GM12875 (cell line): ENCODE results near the gene ASPG.
"Not testable (repeated sequence)": the region's sequence is repeated elsewhere in the genome, so short reads cannot be mapped to it uniquely, and the experiment has no call there.

Source experiments
- H3K4me3 ChIP-seq: one replicate; pipeline ENCODE4 v1.5.1; 2011; ENCODE audit warnings: low read depth, low read length, control low read depth
- TF ChIP-seq, protein P1 (sequence below): IDR thresholded peaks from 2 replicates; pipeline ENCODE4 v1.5.1; 2011; ENCODE audit warnings: low read depth, mild to moderate bottlenecking, control low read depth, inconsistent platforms, low read length, moderate library complexity, borderline replicate concordance; ENCODE audit not compliant: insufficient read depth

ASPG gene

GRCh38 chr14:104151566-104152245 lies 66.2 kb downstream of the ASPG start:
- TF ChIP-seq, protein P1, sequence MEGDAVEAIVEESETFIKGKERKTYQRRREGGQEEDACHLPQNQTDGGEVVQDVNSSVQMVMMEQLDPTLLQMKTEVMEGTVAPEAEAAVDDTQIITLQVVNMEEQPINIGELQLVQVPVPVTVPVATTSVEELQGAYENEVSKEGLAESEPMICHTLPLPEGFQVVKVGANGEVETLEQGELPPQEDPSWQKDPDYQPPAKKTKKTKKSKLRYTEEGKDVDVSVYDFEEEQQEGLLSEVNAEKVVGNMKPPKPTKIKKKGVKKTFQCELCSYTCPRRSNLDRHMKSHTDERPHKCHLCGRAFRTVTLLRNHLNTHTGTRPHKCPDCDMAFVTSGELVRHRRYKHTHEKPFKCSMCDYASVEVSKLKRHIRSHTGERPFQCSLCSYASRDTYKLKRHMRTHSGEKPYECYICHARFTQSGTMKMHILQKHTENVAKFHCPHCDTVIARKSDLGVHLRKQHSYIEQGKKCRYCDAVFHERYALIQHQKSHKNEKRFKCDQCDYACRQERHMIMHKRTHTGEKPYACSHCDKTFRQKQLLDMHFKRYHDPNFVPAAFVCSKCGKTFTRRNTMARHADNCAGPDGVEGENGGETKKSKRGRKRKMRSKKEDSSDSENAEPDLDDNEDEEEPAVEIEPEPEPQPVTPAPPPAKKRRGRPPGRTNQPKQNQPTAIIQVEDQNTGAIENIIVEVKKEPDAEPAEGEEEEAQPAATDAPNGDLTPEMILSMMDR = no peak
- no peak overlapping the region for H3K4me3 ChIP-seq

GRCh38 chr14:104152246-104152575 lies 66.7 kb downstream of the ASPG start:
- TF ChIP-seq, protein P1 = no peak
- H3K4me3 ChIP-seq = no peak overlapping the region

DNA sequence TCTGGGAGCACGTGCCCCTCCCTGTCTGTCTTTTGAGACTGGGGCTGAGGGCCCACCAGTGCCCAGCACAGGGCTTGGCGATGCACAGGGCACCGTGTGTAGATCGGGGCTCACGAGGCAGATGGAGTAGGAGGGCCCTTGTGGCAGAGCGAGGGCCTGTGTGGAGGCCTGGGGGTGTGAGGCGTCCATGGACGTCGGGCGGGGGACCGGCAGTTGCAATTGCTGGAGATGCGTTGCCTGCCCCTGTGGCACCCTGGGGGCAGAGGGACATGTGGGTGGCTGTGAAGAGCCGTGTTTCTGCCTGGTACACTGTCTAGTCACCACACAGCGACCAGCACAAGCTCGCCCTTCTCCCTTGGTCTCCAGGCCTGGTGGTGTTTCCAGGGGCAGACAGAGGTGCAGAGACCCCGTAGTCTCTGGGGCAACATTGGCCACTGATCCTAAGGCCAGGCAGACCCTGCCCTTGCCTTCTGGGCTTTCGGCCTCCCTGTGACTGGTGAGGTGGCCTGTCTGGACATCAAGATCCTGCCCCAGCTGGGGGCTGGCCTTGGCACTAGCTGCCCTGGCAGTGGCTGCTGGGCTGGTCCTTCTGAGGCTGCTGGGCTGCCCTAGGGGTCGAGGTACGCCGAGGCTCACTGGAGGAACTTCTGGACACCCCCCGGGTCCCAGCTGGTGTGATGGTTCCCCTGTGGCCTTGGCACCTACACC lies 67.3 kb downstream of the ASPG start:
- TF ChIP-seq, protein P1 = no peak

GRCh38 chr14:104153394-104153755 lies 67.9 kb downstream of the ASPG start:
- H3K4me3 ChIP-seq = not testable (repeated sequence)

More for the DNA sequence above, 67.3 kb downstream of the ASPG start:
- no peak overlapping the region for H3K4me3 ChIP-seq

DNA sequence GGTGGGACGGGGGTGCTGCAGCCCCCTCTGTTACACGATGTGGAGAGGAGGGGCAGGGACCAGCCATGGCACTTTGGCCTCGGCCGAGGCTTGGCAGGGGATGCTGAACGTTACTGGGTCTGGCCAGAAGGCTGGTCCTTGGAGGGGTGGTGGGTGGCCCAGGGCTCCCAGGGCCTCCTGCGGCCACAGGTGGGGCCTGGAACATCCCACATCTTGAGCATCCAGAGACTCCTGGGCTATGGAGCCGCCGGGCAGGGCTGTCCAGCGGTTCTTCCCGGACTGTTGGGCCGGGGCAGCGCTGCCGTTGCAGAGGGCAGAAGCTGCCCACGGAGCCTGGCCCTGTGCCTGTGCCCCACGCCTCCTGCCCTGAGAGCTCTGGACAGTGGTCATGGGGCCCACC lies 68.7 kb downstream of the ASPG start:
- TF ChIP-seq, protein P1 = no peak
- no peak overlapping the region for H3K4me3 ChIP-seq

- TF ChIP-seq, protein P1 = no peak
- no peak overlapping the region for H3K4me3 ChIP-seq
These were observed 70.0 kb downstream of the ASPG start for GRCh38 chr14:104155513-104155912.

- TF ChIP-seq, protein P1 = no peak
- no peak overlapping the region for H3K4me3 ChIP-seq
These were observed 70.6 kb downstream of the ASPG start for GRCh38 chr14:104156142-104156541.
